Stimulated activated naive CD8-positive, alpha-beta T cell treated with anti-CD3 and anti-CD28 coated beads, Interleukin-15, Interleukin-2, amounts not matched to agents 100 ng/mL and 50 ng/mL, for 24 hours (primary cell): ENCODE data around the gene SRMS.

Experiments
- H3K27ac Mint-ChIP-seq: one replicate; pipeline ENCODE4 v1.8.0; 2021; ENCODE audit warnings: mild to moderate bottlenecking, mixed read lengths
- H3K27me3 Mint-ChIP-seq: one replicate; pipeline ENCODE4 v1.8.0; 2021; ENCODE audit warnings: mixed read lengths
- H3K36me3 Mint-ChIP-seq: one replicate; pipeline ENCODE4 v1.8.0; 2021; ENCODE audit warnings: low read depth, mixed read lengths
- H3K4me1 Mint-ChIP-seq: one replicate; pipeline ENCODE4 v1.8.0; 2021; ENCODE audit warnings: low read depth, mixed read lengths
- H3K4me3 Mint-ChIP-seq: one replicate; pipeline ENCODE4 v1.8.0; 2021; ENCODE audit warnings: mild to moderate bottlenecking, mixed read lengths
- H3K9me3 Mint-ChIP-seq: one replicate; pipeline ENCODE4 v1.8.0; 2021; ENCODE audit warnings: mixed read lengths

SRMS gene

GRCh38 chr20:63547725-63548480, at the start of gene SRMS:
Gene SRMS, minus strand, starts transcription at chr20:63547749. Its CDS starts 286 bp downstream, at chr20:63547463.
- H3K27ac Mint-ChIP-seq = no peak within 1 kb of the TSS
- H3K27me3 Mint-ChIP-seq = peaks cover 3% of the 10 kb centered on the region
- H3K9me3 Mint-ChIP-seq = no peaks in the 10 kb centered on the region
- peaks cover 9% of the 10 kb centered on the region for H3K4me1 Mint-ChIP-seq
- no peak within 1 kb of the TSS for H3K4me3 Mint-ChIP-seq
- no peaks in the 10 kb centered on the region for H3K36me3 Mint-ChIP-seq

- H3K27ac Mint-ChIP-seq = no peak overlapping the region
- H3K4me1 Mint-ChIP-seq = no peaks in the 10 kb centered on the region
- no peak overlapping the region for H3K4me3 Mint-ChIP-seq
- H3K36me3 Mint-ChIP-seq = peaks cover 45% of the 10 kb centered on the region
- no peaks in the 10 kb centered on the region for H3K9me3 Mint-ChIP-seq
- no peaks in the 10 kb centered on the region for H3K27me3 Mint-ChIP-seq
These were observed 48.9 kb upstream of the SRMS start for GRCh38 chr20:63596423-63596822.

- peaks cover 44% of the 10 kb centered on the region for H3K36me3 Mint-ChIP-seq
- no peaks in the 10 kb centered on the region for H3K9me3 Mint-ChIP-seq
- H3K27me3 Mint-ChIP-seq = no peaks in the 10 kb centered on the region
- H3K27ac Mint-ChIP-seq = no peak overlapping the region
- no peak overlapping the region for H3K4me3 Mint-ChIP-seq
- no peaks in the 10 kb centered on the region for H3K4me1 Mint-ChIP-seq
These were observed 48.0 kb upstream of the SRMS start for GRCh38 chr20:63595416-63596127.

GRCh38 chr20:63594043-63594561, 46.6 kb upstream of the SRMS start:
- no peaks in the 10 kb centered on the region for H3K27me3 Mint-ChIP-seq
- H3K9me3 Mint-ChIP-seq = no peaks in the 10 kb centered on the region
- no peak overlapping the region for H3K4me3 Mint-ChIP-seq
- H3K4me1 Mint-ChIP-seq = no peaks in the 10 kb centered on the region
- H3K36me3 Mint-ChIP-seq = peaks cover 48% of the 10 kb centered on the region
- no peak overlapping the region for H3K27ac Mint-ChIP-seq

- no peak overlapping the region for H3K4me3 Mint-ChIP-seq
- peaks cover 46% of the 10 kb centered on the region for H3K36me3 Mint-ChIP-seq
- no peak overlapping the region for H3K27ac Mint-ChIP-seq
- H3K9me3 Mint-ChIP-seq = no peaks in the 10 kb centered on the region
- peaks cover 5% of the 10 kb centered on the region for H3K4me1 Mint-ChIP-seq
- no peaks in the 10 kb centered on the region for H3K27me3 Mint-ChIP-seq
These were observed 45.1 kb upstream of the SRMS start for GRCh38 chr20:63592661-63593060.

GRCh38 chr20:63591786-63592355, 44.3 kb upstream of the SRMS start:
- H3K4me1 Mint-ChIP-seq = peaks cover 5% of the 10 kb centered on the region
- no peaks in the 10 kb centered on the region for H3K9me3 Mint-ChIP-seq
- no peak overlapping the region for H3K4me3 Mint-ChIP-seq
- H3K36me3 Mint-ChIP-seq = peaks cover 43% of the 10 kb centered on the region
- no peaks in the 10 kb centered on the region for H3K27me3 Mint-ChIP-seq
- H3K27ac Mint-ChIP-seq = no peak overlapping the region

- Mint-ChIP-seq H3K27me3 (no peaks in the 10 kb centered on the region), H3K27ac (no peak overlapping the region), H3K9me3 (no peaks in the 10 kb centered on the region), H3K4me3 (no peak overlapping the region), H3K36me3 (peaks cover 43% of the 10 kb centered on the region), H3K4me1 (peaks cover 5% of the 10 kb centered on the region)
These were observed 43.6 kb upstream of the SRMS start for GRCh38 chr20:63591147-63591533.

GRCh38 chr20:63590218-63591146, 42.9 kb upstream of the SRMS start:
- H3K4me1 Mint-ChIP-seq = peaks cover 5% of the 10 kb centered on the region
- no peak overlapping the region for H3K27ac Mint-ChIP-seq
- no peak overlapping the region for H3K4me3 Mint-ChIP-seq
- H3K27me3 Mint-ChIP-seq = no peaks in the 10 kb centered on the region
- H3K36me3 Mint-ChIP-seq = peaks cover 42% of the 10 kb centered on the region
- H3K9me3 Mint-ChIP-seq = no peaks in the 10 kb centered on the region

- no peak overlapping the region for H3K4me3 Mint-ChIP-seq
- no peak overlapping the region for H3K27ac Mint-ChIP-seq
- peaks cover 34% of the 10 kb centered on the region for H3K36me3 Mint-ChIP-seq
- H3K27me3 Mint-ChIP-seq = no peaks in the 10 kb centered on the region
- peaks cover 5% of the 10 kb centered on the region for H3K4me1 Mint-ChIP-seq
- H3K9me3 Mint-ChIP-seq = no peaks in the 10 kb centered on the region
These were observed 42.0 kb upstream of the SRMS start for GRCh38 chr20:63589261-63590217.

GRCh38 chr20:63588641-63589041, 41.1 kb upstream of the SRMS start:
- no peaks in the 10 kb centered on the region for H3K9me3 Mint-ChIP-seq
- H3K27me3 Mint-ChIP-seq = no peaks in the 10 kb centered on the region
- H3K4me1 Mint-ChIP-seq = peaks cover 5% of the 10 kb centered on the region
- peaks cover 34% of the 10 kb centered on the region for H3K36me3 Mint-ChIP-seq
- no peak overlapping the region for H3K27ac Mint-ChIP-seq
- no peak overlapping the region for H3K4me3 Mint-ChIP-seq

- H3K4me1 Mint-ChIP-seq = peaks cover 5% of the 10 kb centered on the region
- peaks cover 29% of the 10 kb centered on the region for H3K36me3 Mint-ChIP-seq
- no peak overlapping the region for H3K27ac Mint-ChIP-seq
- H3K27me3 Mint-ChIP-seq = peaks cover 3% of the 10 kb centered on the region
- no peaks in the 10 kb centered on the region for H3K9me3 Mint-ChIP-seq
- no peak overlapping the region for H3K4me3 Mint-ChIP-seq
These were observed 40.4 kb upstream of the SRMS start for GRCh38 chr20:63587776-63588591.

GRCh38 chr20:63587256-63587655, 39.7 kb upstream of the SRMS start:
- no peak overlapping the region for H3K4me3 Mint-ChIP-seq
- H3K27ac Mint-ChIP-seq = no peak overlapping the region
- peaks cover 27% of the 10 kb centered on the region for H3K36me3 Mint-ChIP-seq
- peaks cover 3% of the 10 kb centered on the region for H3K27me3 Mint-ChIP-seq
- H3K9me3 Mint-ChIP-seq = no peaks in the 10 kb centered on the region
- H3K4me1 Mint-ChIP-seq = peaks cover 5% of the 10 kb centered on the region

- peaks cover 24% of the 10 kb centered on the region for H3K36me3 Mint-ChIP-seq
- H3K9me3 Mint-ChIP-seq = no peaks in the 10 kb centered on the region
- H3K27me3 Mint-ChIP-seq = peaks cover 3% of the 10 kb centered on the region
- no peak overlapping the region for H3K27ac Mint-ChIP-seq
- H3K4me3 Mint-ChIP-seq = no peak overlapping the region
- H3K4me1 Mint-ChIP-seq = peaks cover 5% of the 10 kb centered on the region
These were observed 39.2 kb upstream of the SRMS start for GRCh38 chr20:63586797-63587196.
